ENCODE measurements around the gene OCA2. TPM values are rescaled to one million over a fixed set of nuclear protein-coding genes. Genes with fewer than 3 reads are reported as not detected.

The OCA2 gene
- total RNA-seq, 1 donor from 2014 or later: 1.7 TPM

DNA sequence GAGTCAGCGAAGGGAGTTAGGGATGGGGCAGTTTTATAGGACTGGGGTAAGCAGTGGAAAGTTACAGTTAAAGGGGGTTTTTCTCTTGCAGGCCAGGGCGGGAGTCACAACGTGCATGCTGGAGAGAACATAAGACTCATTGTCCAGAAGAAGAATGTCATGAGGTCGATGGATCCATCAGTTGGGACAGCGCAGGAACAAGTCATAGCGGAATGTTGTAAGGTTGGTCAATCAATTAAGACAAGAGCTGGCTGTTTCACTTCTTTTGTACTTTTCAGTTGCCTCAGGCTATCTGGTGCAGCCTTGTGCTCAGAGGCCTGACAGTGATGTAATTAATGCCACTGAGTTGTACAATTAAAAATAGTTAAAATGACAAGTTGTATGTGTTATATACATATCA, 165.6 kb downstream of the OCA2 start:
- Mint-ChIP-seq H3K9me3 (ENCODE audit: unreplicated experiment) (peaks cover 2% of the 10 kb centered on the region), H3K4me1 (ENCODE audit: low read depth, unreplicated experiment) (peaks cover 6% of the 10 kb centered on the region), H3K27ac (ENCODE audit: unreplicated experiment) (no peak overlapping the region), H3K27me3 (ENCODE audit: unreplicated experiment) (no peaks in the 10 kb centered on the region), H3K4me3 (ENCODE audit: unreplicated experiment) (no peak overlapping the region), H3K36me3 (ENCODE audit: unreplicated experiment) (peaks cover 24% of the 10 kb centered on the region)
- no peak for TF ChIP-seq CTCF (IDR thresholded peaks at IDR 0.05; ENCODE audit: partially characterized antibody, unreplicated experiment)
- no peak for DNase-seq

- no peak overlapping the region for H3K4me3 Mint-ChIP-seq (ENCODE audit: unreplicated experiment)
- H3K9me3 Mint-ChIP-seq (ENCODE audit: unreplicated experiment): peaks cover 2% of the 10 kb centered on the region
- peaks cover 6% of the 10 kb centered on the region for H3K4me1 Mint-ChIP-seq (ENCODE audit: low read depth, unreplicated experiment)
- H3K36me3 Mint-ChIP-seq (ENCODE audit: unreplicated experiment): peaks cover 24% of the 10 kb centered on the region
- no peak for TF ChIP-seq CTCF (IDR thresholded peaks at IDR 0.05; ENCODE audit: partially characterized antibody, unreplicated experiment)
- DNase-seq: no peak
- no peaks in the 10 kb centered on the region for H3K27me3 Mint-ChIP-seq (ENCODE audit: unreplicated experiment)
- no peak overlapping the region for H3K27ac Mint-ChIP-seq (ENCODE audit: unreplicated experiment)
Measured at GRCh38 chr15:27932600-27932999, 166.5 kb downstream of the OCA2 start.

DNA sequence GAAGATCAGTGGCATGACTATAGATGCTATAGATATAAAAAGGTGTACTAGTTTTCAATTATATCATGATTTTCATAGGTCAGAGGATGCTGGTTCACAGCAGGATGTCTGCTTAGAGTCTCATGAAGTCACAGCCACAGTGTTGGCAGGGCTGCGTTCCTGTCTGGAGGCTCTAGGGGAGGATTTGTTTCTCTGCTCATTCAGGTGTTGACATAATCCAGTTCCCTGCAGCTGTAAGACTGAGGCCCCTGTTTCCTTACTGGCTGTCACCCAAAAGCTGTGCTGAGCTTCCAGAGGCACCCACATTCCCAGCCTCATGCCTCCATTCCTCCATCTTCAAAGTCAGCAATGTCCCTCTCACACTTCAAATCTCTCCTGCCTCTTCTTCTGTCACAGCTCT, 170.7 kb downstream of the OCA2 start:
- peaks cover 22% of the 10 kb centered on the region for H3K36me3 Mint-ChIP-seq (ENCODE audit: unreplicated experiment)
- H3K4me1 Mint-ChIP-seq (ENCODE audit: low read depth, unreplicated experiment): no peaks in the 10 kb centered on the region
- no peak overlapping the region for H3K4me3 Mint-ChIP-seq (ENCODE audit: unreplicated experiment)
- DNase-seq: no peak
- no peak for TF ChIP-seq CTCF (IDR thresholded peaks at IDR 0.05; ENCODE audit: partially characterized antibody, unreplicated experiment)
- H3K27me3 Mint-ChIP-seq (ENCODE audit: unreplicated experiment): no peaks in the 10 kb centered on the region
- H3K27ac Mint-ChIP-seq (ENCODE audit: unreplicated experiment): no peak overlapping the region
- H3K9me3 Mint-ChIP-seq (ENCODE audit: unreplicated experiment): no peaks in the 10 kb centered on the region

DNA sequence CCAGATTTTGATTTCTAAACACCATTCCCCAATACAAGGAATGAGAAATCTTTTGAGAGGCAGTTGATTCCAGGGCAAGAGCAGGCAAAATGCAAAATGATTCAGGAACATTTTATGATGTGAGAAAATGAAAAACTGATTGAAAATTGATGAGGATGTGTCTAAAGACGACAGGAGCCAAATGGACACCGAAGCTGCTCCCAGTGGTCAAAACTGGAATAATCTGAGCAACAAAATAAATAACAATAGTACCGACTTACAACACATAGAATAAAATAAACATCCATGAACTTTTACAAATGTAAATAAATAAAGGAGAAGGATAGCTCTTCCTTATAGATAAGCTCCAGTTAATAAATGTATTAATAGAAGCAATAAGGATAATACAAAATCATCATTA, 186.8 kb downstream of the OCA2 start:
- no peaks in the 10 kb centered on the region for H3K4me1 Mint-ChIP-seq (ENCODE audit: low read depth, unreplicated experiment)
- TF ChIP-seq CTCF (IDR thresholded peaks at IDR 0.05; ENCODE audit: partially characterized antibody, unreplicated experiment): peak; percentile 23
- H3K27me3 Mint-ChIP-seq (ENCODE audit: unreplicated experiment): peaks cover 1% of the 10 kb centered on the region
- H3K27ac Mint-ChIP-seq (ENCODE audit: unreplicated experiment): no peak overlapping the region
- H3K4me3 Mint-ChIP-seq (ENCODE audit: unreplicated experiment): no peak overlapping the region
- peaks cover 4% of the 10 kb centered on the region for H3K36me3 Mint-ChIP-seq (ENCODE audit: unreplicated experiment)
- no peaks in the 10 kb centered on the region for H3K9me3 Mint-ChIP-seq (ENCODE audit: unreplicated experiment)
- no peak for DNase-seq

- DNase-seq: no peak
- peaks cover 4% of the 10 kb centered on the region for H3K9me3 Mint-ChIP-seq (ENCODE audit: unreplicated experiment)
- no peaks in the 10 kb centered on the region for H3K4me1 Mint-ChIP-seq (ENCODE audit: low read depth, unreplicated experiment)
- no peak overlapping the region for H3K4me3 Mint-ChIP-seq (ENCODE audit: unreplicated experiment)
- peaks cover 4% of the 10 kb centered on the region for H3K36me3 Mint-ChIP-seq (ENCODE audit: unreplicated experiment)
- H3K27ac Mint-ChIP-seq (ENCODE audit: unreplicated experiment): no peak overlapping the region
- H3K27me3 Mint-ChIP-seq (ENCODE audit: unreplicated experiment): no peaks in the 10 kb centered on the region
- TF ChIP-seq CTCF (IDR thresholded peaks at IDR 0.05; ENCODE audit: partially characterized antibody, unreplicated experiment): no peak
Measured at GRCh38 chr15:27906802-27907201, 192.3 kb downstream of the OCA2 start.

All from glutamatergic neuron (in vitro differentiated cells).